Measurements from ENCODE around the gene OR10D3. TPM values are rescaled to one million over a fixed set of nuclear protein-coding genes. Genes with fewer than 3 reads are reported as not detected.

Gene OR10D3
- total and polyA plus RNA-seq, 2 of the 8 experiments (the other 6 are each of a cell fraction or from before 2014, with no cell fraction given): not detected

GRCh38 chr11:124167826-124168231, 15.3 kb upstream of the OR10D3 start:
- Histone ChIP-seq H2AK5ac (ENCODE audit: low read depth, low read length) (no peak overlapping the region), H4K5ac (ENCODE audit: insufficient read length, low read depth, low read length) (no peak overlapping the region), H2BK20ac (ENCODE audit: low read length) (no peak overlapping the region), H3K79me1 (ENCODE audit: low read depth, low read length) (no peaks in the 10 kb centered on the region), H2BK12ac (ENCODE audit: low read depth, low read length) (no peak overlapping the region), H4K91ac (replicated peaks; ENCODE audit: insufficient read length, low read length) (no peak overlapping the region), H3K4me2 (ENCODE audit: insufficient read depth in 1 of 2, low read depth in 2 of 2, low read length in 2 of 2) (no peak overlapping the region), H3K27ac (ENCODE audit: low read depth, low read length) (no peak overlapping the region), H3K56ac (replicated peaks; ENCODE audit: insufficient read length, low read depth, low read length) (no peak overlapping the region), H3K27me3 (replicated peaks in 1 of 4; ENCODE audit: control insufficient read depth in 3 of 4, extremely low read depth in 1 of 4, insufficient read depth in 3 of 4, low read length in 3 of 4) (peaks cover 13 to 37% (median 30%) of the 10 kb centered on the region in 4 experiments), H3K79me2 (ENCODE audit: control insufficient read depth in 1 of 2, insufficient read depth in 2 of 2, low read length in 2 of 2) (no peaks in the 10 kb centered on the region), H4K20me1 (replicated peaks in 1 of 2; ENCODE audit: control insufficient read depth in 1 of 2, insufficient read depth in 2 of 2, low read length in 2 of 2) (peaks cover 0 to 1% of the 10 kb centered on the region in 2 experiments), H3K4me1 (replicated peaks in 1 of 4; ENCODE audit: control insufficient read depth in 3 of 4, insufficient read depth in 4 of 4, low read length in 3 of 4) (peaks cover 0 to 4% (median 0%) of the 10 kb centered on the region in 4 experiments; a peak in 2 of 7 replicates), H3K18ac (ENCODE audit: extremely low read depth, low read length) (no peak overlapping the region), H4K8ac (ENCODE audit: extremely low read depth, insufficient read depth, low read length) (no peak overlapping the region), H3K9me3 (ENCODE audit: insufficient read depth in 2 of 2, low read depth in 1 of 2, low read length in 1 of 2) (peaks cover 0 to 9% of the 10 kb centered on the region in 2 experiments; a peak in 1 of 4 replicates), H3K4me3 (ENCODE audit: extremely low read depth in 1 of 4, insufficient read depth in 2 of 4, low read depth in 3 of 4, low read length in 4 of 4) (no peak overlapping the region), H3K23ac (ENCODE audit: insufficient read length) (no peak overlapping the region), H3K9ac (replicated peaks in 1 of 4; ENCODE audit: extremely low read depth in 1 of 4, low read depth in 3 of 4, low read length in 3 of 4) (no peak overlapping the region), H2BK120ac (replicated peaks; ENCODE audit: low read depth, low read length) (no peak overlapping the region), H2BK5ac (ENCODE audit: low read depth, low read length) (no peak overlapping the region), H2AFZ (ENCODE audit: low read length) (no peak overlapping the region), H3K14ac (ENCODE audit: insufficient read length) (no peak overlapping the region), H3K23me2 (ENCODE audit: low read depth, low read length) (no peaks in the 10 kb centered on the region), H2BK15ac (ENCODE audit: low read length) (no peak overlapping the region), H3K4ac (replicated peaks; ENCODE audit: insufficient read length, low read depth, low read length) (no peak overlapping the region), H3K36me3 (ENCODE audit: control insufficient read depth in 2 of 4, insufficient read depth in 4 of 4, low read length in 3 of 4) (no peaks in the 10 kb centered on the region)
- FAIRE-seq (no peak), DNase-seq (ENCODE audit: low read depth in 1 of 2, low spot score in 2 of 2) (no peak)
- 29% methylated on average over 7 of the region's 7 CpGs; no CpG with 5 or more reads in 1 of the 2 experiments for WGBS, 2 experiments (ENCODE audit: extremely low coverage in 1 of 2, insufficient coverage in 1 of 2, insufficient read length in 1 of 2, insufficient replicate concordance in 2 of 2, low coverage in 1 of 2, low lambda C conversion rate in 2 of 2, missing lambda C conversion rate in 1 of 2)
- POLR2A ChIA-PET (ENCODE audit: partially characterized antibody): no interaction called here
- TF ChIP-seq TCF12 (IDR thresholded peaks at IDR 0.05; ENCODE audit: low read depth, low read length): no peak
- no peak for TF ChIP-seq HDAC2 (IDR thresholded peaks at IDR 0.05; ENCODE audit: borderline replicate concordance in 1 of 2, low read depth in 2 of 2, low read length in 2 of 2)
- TF ChIP-seq RAD21 (IDR thresholded peaks at IDR 0.05 in 1 of 2, conservative IDR thresholded peaks at IDR 0.05 in 1 of 2; ENCODE audit: low read depth in 2 of 2, low read length in 2 of 2): no peak
- TF ChIP-seq CBX8 (IDR thresholded peaks at IDR 0.05; ENCODE audit: borderline replicate concordance, low read depth, low read length): no peak
- TF ChIP-seq CHD1 (IDR thresholded peaks at IDR 0.05; ENCODE audit: low read depth, low read length): no peak
- TF ChIP-seq CREB1 (IDR thresholded peaks at IDR 0.05): no peak
- CTCF ChIA-PET (ENCODE audit: partially characterized antibody): interaction anchor here (0.9 to 1.6 kb wide), 4 partner anchors 11 to 98 kb away, joined by 3 to 4 read pairs (median 3); no protein-coding TSS in a partner anchor
